NCI-H2029 (cell line): ENCODE measurements around the gene CREG1.

ENCODE experiments used
- DNase-seq: peaks from one replicate; lab custom pipeline; 2025; lab: John Stamatoyannopoulos, UW

CREG1 gene

GRCh38 chr1:167532964-167533824 lies 20.4 kb downstream of the CREG1 start:
- no peak for DNase-seq

GRCh38 chr1:167532375-167532774 lies 21.2 kb downstream of the CREG1 start:
- no peak for DNase-seq

- no peak for DNase-seq
These were observed 23.6 kb downstream of the CREG1 start for GRCh38 chr1:167529829-167530474.

GRCh38 chr1:167528057-167528728 lies 25.4 kb downstream of the CREG1 start:
- DNase-seq: no peak

- DNase-seq: no peak
These were observed 26.7 kb downstream of the CREG1 start for GRCh38 chr1:167526667-167527383.

DNA sequence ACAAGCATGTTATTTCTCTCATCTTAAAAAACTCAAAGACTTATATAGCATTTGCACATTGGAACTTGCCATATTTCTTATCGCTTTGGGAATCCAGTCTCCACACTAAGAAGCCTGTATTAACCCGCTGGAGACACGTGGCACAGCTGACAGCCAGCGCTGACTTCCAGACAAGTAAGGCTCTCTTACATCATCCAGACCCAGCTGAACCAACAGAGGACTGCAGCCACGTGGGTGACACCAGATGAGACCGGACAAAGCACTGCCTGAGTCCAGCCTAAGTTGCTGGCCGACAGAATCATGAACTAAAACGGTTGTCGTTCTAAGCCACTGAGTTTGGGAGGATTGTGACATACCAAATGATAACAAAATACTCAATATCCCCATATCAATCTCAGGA lies 28.9 kb downstream of the CREG1 start:
- DNase-seq: no peak

DNA sequence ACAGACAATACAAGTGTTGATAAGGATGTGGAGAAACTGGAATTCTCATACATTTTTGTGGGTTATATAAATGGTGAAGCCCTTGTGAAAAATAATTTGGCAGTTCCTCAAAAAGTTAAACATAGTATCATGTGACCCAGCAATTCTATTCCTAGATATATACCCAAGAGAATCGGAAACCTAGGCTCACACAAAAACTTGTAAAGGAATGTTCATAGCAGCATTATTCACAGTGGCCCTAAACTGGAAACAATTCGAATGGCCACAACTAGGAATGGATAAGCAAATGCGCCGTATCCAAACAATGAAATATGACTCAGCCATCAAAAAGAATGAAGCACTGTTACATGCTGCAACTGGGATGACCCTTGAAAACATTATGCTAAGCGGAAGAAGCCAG lies 31.3 kb downstream of the CREG1 start:
- no peak for DNase-seq

DNA sequence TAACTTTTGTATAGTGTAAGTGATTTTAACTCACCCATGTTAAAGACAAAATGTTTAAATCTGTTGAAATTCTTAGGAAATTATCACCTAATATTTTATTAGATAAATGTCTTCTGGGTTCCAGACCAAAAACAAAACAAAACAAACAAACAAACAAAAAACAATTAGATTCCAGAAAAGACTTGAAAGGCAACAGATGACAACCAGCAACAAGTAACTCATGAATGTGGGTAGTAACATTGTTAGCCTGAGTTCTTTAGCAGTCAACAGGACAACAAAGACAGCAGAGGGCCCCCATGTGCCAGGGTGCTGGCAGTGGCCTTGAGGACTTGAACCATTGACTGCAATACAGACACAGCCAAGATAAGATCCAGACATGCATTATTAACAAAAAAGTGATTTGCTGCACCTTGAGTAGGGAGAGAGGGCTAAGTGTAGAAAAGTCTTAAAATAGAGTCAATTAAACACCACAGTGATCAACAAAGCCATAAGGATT lies 32.8 kb downstream of the CREG1 start:
- no peak for DNase-seq

DNA sequence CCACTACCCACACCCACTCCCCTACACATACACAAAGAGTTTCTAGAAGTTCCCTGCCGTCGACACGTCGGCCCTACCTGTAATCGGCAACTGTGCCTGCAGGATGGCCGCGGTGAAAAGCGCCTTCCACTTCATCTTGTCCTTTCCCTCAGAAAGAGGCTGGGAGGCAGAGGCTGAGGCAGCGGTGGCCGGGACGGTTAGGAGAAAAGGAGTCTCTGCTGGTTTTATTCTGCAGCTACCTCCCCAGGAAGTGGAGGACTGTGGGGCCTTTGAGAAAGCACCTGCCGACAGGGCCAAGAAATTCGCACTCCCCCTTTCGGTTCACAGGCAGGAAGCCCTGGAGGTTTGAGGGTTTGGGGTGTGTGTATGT lies 35.2 kb downstream of the CREG1 start, which contains the start of gene CD247:
TSS of gene CD247 (minus strand) at position 199 of the 370 bp plus-strand sequence. CDS start at position 135, 64 bp downstream.
- DNase-seq: no peak

GRCh38 chr1:167517535-167518330 lies 35.8 kb downstream of the CREG1 start:
- no peak for DNase-seq

- DNase-seq: no peak
These were observed 36.9 kb downstream of the CREG1 start for GRCh38 chr1:167516404-167517388.

DNA sequence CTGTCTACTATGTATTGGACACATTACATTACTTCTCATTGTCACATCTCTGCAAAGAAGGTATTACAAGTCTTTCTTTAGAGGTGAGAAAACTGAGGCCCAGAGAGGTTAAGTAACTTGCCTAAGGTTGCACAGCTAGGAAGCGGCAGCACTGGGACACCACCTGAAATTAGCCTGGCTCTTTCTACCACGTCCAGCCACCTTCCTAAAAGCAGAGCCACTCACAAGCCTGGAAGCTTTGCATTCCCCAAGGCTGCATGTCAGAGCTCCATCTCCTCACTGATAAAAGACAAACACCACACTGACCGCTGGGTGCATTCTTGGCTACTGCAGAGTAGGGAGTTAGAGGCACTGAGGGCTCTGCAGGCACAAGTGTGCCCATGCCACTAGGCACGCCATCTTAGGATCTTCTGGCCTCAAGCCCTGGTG lies 37.7 kb downstream of the CREG1 start:
- DNase-seq: no peak

DNA sequence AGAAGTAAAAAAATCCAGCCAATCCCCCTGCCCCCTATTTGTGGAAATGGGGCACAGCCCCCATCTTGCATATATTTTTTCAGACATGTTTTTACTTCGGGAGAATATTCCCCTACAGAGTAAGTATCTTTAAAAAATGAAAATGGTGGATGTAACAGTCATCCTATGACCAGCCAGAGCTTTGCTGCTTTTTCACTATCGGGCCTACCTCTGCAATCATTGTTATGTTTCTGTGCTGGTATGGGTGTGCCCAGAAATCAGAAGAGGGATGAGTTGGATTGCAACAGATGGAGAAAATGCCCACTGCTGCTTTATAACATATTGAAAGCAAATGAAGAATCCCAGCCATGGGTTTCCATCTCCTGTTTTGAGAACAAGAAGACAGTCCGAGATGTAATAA lies 38.1 kb downstream of the CREG1 start:
- DNase-seq: no peak

- DNase-seq: no peak
These were observed 39.3 kb downstream of the CREG1 start for GRCh38 chr1:167514288-167514687.

- no peak for DNase-seq
These were observed 41.4 kb downstream of the CREG1 start for GRCh38 chr1:167512046-167512654.

GRCh38 chr1:167511374-167511986 lies 42.1 kb downstream of the CREG1 start:
- DNase-seq: no peak

- DNase-seq: no peak
These were observed 42.7 kb downstream of the CREG1 start for GRCh38 chr1:167510881-167511280.

DNA sequence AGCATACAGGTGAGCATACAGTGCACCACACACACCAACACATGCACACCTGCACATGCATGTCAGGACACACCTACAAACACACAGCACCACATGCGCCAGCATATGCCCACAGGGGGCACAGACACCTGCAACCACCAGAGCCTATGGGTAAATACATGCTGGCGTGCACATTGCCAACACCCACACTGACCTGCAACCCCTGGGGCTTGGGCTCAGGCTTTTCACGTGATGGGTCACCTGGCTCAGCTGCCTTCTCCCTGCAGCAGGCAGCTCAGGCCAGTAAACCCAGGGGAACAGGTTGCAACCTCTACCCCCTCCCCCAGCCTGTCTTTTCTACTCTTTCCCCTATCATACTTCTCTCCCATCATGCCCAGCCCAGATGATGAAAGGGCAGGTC lies 43.3 kb downstream of the CREG1 start:
- DNase-seq: no peak

- DNase-seq: no peak
These were observed 44.0 kb downstream of the CREG1 start for GRCh38 chr1:167509587-167509986.
